Esophagus squamous epithelium (tissue), 5 donors: Measurements from ENCODE around the gene VAPB. TPM values are rescaled to one million over a fixed set of nuclear protein-coding genes. Genes with fewer than 3 reads are reported as not detected.

ENCODE experiments used
- DNase-seq: peaks from one replicate; lab custom pipeline; 2025; lab: John Stamatoyannopoulos, UW
- H3K27ac ChIP-seq, 4 donors: fragments of 200-600 bp; sonication (generic); one replicate each; pipeline ENCODE4 v1.5.1; 2016 to 2019; ENCODE audit warnings: mild to moderate bottlenecking in 1 of 4
- H3K27me3 ChIP-seq, 4 donors: fragments of 200-600 bp; sonication (generic); 1 replicate in 3 of 4; 2 replicates in 1 of 4; pipeline versions ENCODE4 v1.5.1 to v1.6.0; 2017 to 2021; ENCODE audit warnings: antibody characterized with exemption in 1 of 4
- H3K36me3 ChIP-seq, 3 donors: fragments of 200-600 bp; sonication (generic); one replicate each; pipeline ENCODE4 v1.5.1; 2016 to 2019
- H3K4me1 ChIP-seq, 3 donors: fragments of 200-600 bp; sonication (generic); one replicate each; pipeline ENCODE4 v1.5.1; 2017 to 2019
- H3K4me3 ChIP-seq, 4 donors: fragments of 200-600 bp; sonication (generic); 1 replicate in 3 of 4; 2 replicates in 1 of 4; pipeline ENCODE4 v1.5.1; 2016 to 2019; ENCODE audit warnings: mild to moderate bottlenecking in 2 of 4, moderate library complexity in 1 of 4
- H3K9me3 ChIP-seq, 3 donors: fragments of 200-600 bp; sonication (generic); one replicate each; pipeline ENCODE4 v1.5.1; 2016 to 2019
- POLR2A ChIP-seq, 4 donors: fragments of 450-650 bp; IDR thresholded peaks; one replicate each; pipeline ENCODE4 v1.6.1; 2017; ENCODE audit warnings: antibody characterized with exemption in 4 of 4, mild to moderate bottlenecking in 4 of 4, moderate library complexity in 3 of 4
- WGBS, 2 donors: methylation state at CpG; one replicate each; pipeline ENCODE4 v1.1.5; 2018; 5-methylcytosine and 5-hydroxymethylcytosine counted together
- intact Hi-C: fragments of 100-400 bp; cut with DNase I; formaldehyde crosslinking; loops from one replicate; pipeline ENCODE4 v1.15.0; 2022
- total RNA-seq, 4 donors: library from RNA; depleted of rRNA; stranded (reverse); fragments of >200 nt; gene quantifications; one replicate each; pipeline ENCODE4 v1.1.0, GENCODE V29; 2016
- TF ChIP-seq, protein P1 (sequence below), 6 experiments: fragments of 450-650 bp in 4 of 6; fragments of 200-600 bp in 2 of 6; sonication (generic) in 2 of 6; IDR thresholded peaks; one replicate each; pipeline ENCODE4 v1.5.1; 2016 to 2019; ENCODE audit warnings: antibody characterized with exemption in 6 of 6, mild to moderate bottlenecking in 4 of 6, moderate library complexity in 4 of 6
- donor health status: DM: yes; HTN: yes; CAD: no.

VAPB gene
- total RNA-seq, 4 donors from 2014 or later, result 11.5 to 21.2 (median 16.6) TPM

DNA sequence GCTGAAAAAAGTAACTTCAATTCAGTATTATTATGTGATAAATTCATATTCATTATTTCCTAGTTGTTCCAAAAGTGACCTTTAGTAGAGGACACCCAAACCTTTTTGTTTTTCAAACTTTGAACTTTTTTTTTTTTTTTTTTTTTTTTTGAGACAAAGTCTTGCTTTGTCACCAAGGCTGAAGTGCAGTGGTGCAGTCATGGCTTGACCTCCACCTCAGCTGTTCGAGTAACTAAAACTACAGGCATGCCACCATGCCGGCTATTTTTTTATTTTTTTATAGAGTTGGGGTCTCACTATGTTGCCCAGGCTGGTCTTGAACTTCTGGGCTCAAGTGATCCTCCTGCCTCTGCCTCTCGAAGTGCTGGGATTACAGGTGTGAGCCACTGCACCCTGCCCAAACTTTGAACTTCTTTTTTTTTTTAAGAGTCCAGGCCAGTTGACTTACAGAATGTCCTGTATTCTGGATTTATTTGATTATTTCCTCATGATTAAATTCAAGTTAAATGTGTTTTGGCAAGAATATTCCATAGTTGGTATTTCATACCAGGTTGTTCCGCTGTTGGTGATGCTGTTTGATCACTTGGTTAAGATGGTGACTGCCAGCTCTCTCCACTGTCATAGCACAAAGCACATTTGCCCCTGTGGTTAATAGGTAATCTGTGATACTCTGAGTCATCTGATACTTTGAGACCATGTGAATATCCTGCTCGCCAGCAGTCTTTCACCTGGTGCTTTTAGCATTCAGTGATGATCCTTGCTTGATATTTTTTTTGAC lies 48.0 kb downstream of the VAPB start:
- 81 to 92% methylated on average over 5 of the region's 5 CpGs for WGBS, 2 donors
- no peak overlapping the region for H3K4me3 ChIP-seq
- H3K9me3 ChIP-seq, result no peaks in the 10 kb centered on the region
- no peak for DNase-seq
- intact Hi-C loops, result no loop called here
- no peak overlapping the region for H3K27ac ChIP-seq
- no peak for TF ChIP-seq POLR2A (IDR thresholded peaks at IDR 0.05)
- TF ChIP-seq, protein P1, sequence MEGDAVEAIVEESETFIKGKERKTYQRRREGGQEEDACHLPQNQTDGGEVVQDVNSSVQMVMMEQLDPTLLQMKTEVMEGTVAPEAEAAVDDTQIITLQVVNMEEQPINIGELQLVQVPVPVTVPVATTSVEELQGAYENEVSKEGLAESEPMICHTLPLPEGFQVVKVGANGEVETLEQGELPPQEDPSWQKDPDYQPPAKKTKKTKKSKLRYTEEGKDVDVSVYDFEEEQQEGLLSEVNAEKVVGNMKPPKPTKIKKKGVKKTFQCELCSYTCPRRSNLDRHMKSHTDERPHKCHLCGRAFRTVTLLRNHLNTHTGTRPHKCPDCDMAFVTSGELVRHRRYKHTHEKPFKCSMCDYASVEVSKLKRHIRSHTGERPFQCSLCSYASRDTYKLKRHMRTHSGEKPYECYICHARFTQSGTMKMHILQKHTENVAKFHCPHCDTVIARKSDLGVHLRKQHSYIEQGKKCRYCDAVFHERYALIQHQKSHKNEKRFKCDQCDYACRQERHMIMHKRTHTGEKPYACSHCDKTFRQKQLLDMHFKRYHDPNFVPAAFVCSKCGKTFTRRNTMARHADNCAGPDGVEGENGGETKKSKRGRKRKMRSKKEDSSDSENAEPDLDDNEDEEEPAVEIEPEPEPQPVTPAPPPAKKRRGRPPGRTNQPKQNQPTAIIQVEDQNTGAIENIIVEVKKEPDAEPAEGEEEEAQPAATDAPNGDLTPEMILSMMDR (IDR thresholded peaks at IDR 0.05), result no peak
- H3K27me3 ChIP-seq, result no peaks in the 10 kb centered on the region
- peaks cover 0 to 19% (median 2%) of the 10 kb centered on the region in 3 donors for H3K4me1 ChIP-seq
- peaks cover 0 to 62% (median 0%) of the 10 kb centered on the region in 3 donors for H3K36me3 ChIP-seq

DNA sequence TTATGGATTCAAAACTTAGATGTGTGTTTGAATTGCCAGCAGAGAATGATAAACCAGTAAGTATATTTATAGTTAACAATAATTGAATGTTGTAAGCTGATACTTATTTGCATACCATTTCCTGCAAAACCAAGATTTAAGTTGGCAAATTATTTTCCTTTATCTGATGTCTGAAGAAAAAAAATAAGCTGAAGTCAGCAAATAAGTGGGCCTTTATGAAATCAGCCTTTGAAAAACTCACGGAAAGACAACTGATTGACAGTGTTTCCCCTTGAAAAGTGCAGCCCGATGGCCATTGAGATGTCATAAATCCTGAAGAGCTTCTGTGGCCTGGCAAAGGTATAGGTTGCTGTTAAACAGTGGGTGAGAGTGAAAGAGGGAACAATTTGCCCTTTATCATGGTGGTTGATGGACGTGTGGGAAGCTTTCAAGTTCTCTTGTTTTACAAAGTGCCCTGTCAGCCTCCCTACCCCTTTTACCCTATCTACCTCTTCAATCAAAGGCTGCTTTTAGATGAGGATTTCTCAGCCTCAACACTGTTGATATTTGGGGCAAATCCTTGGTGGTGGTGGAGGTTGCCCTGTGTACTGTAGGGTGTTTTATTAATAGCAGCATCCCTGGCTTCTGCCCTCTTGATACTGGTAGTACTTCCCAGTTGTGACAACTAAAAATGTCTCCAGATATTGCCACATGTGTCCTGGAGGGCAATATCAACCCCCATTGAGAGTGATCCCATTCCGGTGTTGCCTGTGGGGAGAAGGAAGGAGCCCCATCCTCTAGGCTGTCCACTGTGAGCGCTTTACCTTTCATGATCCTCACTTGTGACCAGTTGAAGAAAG lies 50.2 kb downstream of the VAPB start:
- TF ChIP-seq, protein P1 (IDR thresholded peaks at IDR 0.05), result no peak
- no peak for TF ChIP-seq POLR2A (IDR thresholded peaks at IDR 0.05)
- WGBS, 2 donors, result 89 to 90% methylated on average over 5 of the region's 5 CpGs
- Histone ChIP-seq H3K27me3 (no peaks in the 10 kb centered on the region), H3K27ac (peak overlapping the region in 1 of 4 donors; percentile 33), H3K36me3 (peaks cover 0 to 81% (median 6%) of the 10 kb centered on the region in 3 donors), H3K4me1 (no peaks in the 10 kb centered on the region), H3K4me3 (no peak overlapping the region), H3K9me3 (no peaks in the 10 kb centered on the region)
- DNase-seq, result no peak
- intact Hi-C loops, result no loop called here

DNA sequence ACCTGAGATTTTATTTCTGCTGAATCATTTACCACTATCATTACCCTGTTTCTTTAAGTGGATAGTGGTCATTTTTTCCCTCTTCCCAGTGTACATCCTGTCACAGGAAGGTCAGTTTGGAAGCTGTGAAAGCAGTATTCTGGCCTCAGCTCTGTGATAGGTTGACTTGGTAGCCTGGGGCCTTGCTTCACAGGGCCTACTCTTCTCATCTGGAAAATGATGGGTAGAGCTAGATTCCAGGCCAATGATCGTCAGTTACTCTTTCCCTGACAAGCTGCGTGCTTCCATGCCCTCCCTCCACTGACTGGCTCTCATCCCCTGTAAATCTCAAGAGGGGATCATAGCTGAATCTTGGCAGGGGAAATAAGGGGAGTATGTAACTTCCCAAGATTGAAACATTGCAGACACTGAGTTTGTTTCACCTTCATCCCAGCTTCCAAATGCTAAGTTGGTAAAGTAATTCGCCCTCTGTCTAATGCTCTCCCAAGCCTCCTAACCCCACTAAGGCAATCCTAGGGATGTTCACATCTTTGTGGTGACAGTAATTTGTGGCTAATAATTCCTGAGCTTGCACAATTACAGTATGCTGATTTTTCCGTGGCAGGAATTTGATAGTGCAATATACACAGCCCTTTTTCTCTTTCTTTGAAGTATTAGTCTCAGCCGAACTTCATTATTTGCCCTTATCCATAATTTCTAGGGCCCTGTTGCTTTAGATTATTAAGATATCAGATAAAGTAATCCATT lies 51.2 kb downstream of the VAPB start:
- intact Hi-C loops, result loop anchor here (10.0 kb wide), 1 partner anchor 205 kb away; no protein-coding TSS in a partner anchor
- Histone ChIP-seq H3K4me1 (no peaks in the 10 kb centered on the region), H3K27me3 (no peaks in the 10 kb centered on the region), H3K36me3 (peaks cover 6 to 87% (median 14%) of the 10 kb centered on the region in 3 donors), H3K9me3 (no peaks in the 10 kb centered on the region), H3K27ac (peak overlapping the region in 1 of 4 donors; percentile 33), H3K4me3 (no peak overlapping the region)
- WGBS, 2 donors, result 81 to 89% methylated on average over 4 to 5 of the region's 5 CpGs
- TF ChIP-seq, protein P1 (IDR thresholded peaks at IDR 0.05), result no peak
- no peak for TF ChIP-seq POLR2A (IDR thresholded peaks at IDR 0.05)
- DNase-seq, result no peak

DNA sequence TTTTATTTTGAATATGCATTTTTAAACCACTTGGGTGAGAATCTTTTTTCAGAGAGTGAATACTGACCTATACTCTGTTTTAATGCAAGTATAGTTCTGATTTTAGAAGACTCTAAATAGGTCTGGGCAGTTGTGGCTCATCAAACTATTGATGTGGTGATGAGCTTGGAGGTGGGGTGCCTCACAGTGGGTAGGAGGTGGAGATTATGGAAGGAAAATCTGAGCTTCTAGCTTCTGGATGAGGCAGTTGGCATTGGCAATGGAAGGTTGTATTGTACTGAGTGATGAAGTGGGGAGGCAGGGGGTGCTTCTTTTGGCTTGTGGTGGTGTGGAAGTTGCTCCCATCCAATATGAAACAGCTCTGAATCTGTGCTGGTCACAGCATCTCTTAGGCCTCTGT lies 52.7 kb downstream of the VAPB start:
- Histone ChIP-seq H3K27me3 (no peaks in the 10 kb centered on the region), H3K4me1 (no peaks in the 10 kb centered on the region), H3K9me3 (no peaks in the 10 kb centered on the region), H3K36me3 (peaks cover 6 to 94% (median 15%) of the 10 kb centered on the region in 3 donors), H3K27ac (no peak overlapping the region), H3K4me3 (no peak overlapping the region)
- no peak for DNase-seq
- TF ChIP-seq POLR2A (IDR thresholded peaks at IDR 0.05), result no peak
- TF ChIP-seq, protein P1 (IDR thresholded peaks at IDR 0.05), result no peak
- intact Hi-C loops, result loop anchor here (10.0 kb wide), 1 partner anchor 207 kb away; no protein-coding TSS in a partner anchor
